ENCODE data around the gene ZNF17. TPM values are rescaled to one million over a fixed set of nuclear protein-coding genes. Genes with fewer than 3 reads are reported as not detected.

Gene ZNF17
- total RNA-seq, 1 experiment from 2014 or later = 10.5 TPM

GRCh38 chr19:57441979-57442752 lies 31.2 kb downstream of the ZNF17 start:
- H3K79me2 ChIP-seq (ENCODE audit: low read depth) = peaks cover 45% of the 10 kb centered on the region
- H3K27me3 ChIP-seq (ENCODE audit: insufficient read depth, low read depth) = no peaks in the 10 kb centered on the region
- no peak for DNase-seq
- H2AFZ ChIP-seq = no peak overlapping the region
- BruUV-seq (replicated peaks) = no TSS peak
- POLR2A ChIA-PET (ENCODE audit: unreplicated experiment) = no interaction called here
- no peaks in the 10 kb centered on the region for H3K4me1 ChIP-seq (replicated peaks; ENCODE audit: insufficient read depth)
- H3F3A ChIP-seq (ENCODE audit: insufficient read depth, low read depth) = peaks cover 3% of the 10 kb centered on the region; the same call in 1 of the 2 replicates
- H3K4me2 ChIP-seq = no peak overlapping the region
- TF ChIP-seq EZH2 (IDR thresholded peaks at IDR 0.05; ENCODE audit: low read depth) = no peak
- TF ChIP-seq, protein P1, sequence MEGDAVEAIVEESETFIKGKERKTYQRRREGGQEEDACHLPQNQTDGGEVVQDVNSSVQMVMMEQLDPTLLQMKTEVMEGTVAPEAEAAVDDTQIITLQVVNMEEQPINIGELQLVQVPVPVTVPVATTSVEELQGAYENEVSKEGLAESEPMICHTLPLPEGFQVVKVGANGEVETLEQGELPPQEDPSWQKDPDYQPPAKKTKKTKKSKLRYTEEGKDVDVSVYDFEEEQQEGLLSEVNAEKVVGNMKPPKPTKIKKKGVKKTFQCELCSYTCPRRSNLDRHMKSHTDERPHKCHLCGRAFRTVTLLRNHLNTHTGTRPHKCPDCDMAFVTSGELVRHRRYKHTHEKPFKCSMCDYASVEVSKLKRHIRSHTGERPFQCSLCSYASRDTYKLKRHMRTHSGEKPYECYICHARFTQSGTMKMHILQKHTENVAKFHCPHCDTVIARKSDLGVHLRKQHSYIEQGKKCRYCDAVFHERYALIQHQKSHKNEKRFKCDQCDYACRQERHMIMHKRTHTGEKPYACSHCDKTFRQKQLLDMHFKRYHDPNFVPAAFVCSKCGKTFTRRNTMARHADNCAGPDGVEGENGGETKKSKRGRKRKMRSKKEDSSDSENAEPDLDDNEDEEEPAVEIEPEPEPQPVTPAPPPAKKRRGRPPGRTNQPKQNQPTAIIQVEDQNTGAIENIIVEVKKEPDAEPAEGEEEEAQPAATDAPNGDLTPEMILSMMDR (conservative IDR thresholded peaks at IDR 0.05) = no peak
- no peak overlapping the region for H3K4me3 ChIP-seq
- intact Hi-C loops (cut with micrococcal nuclease; ENCODE audit: unreplicated experiment) = no loop called here
- H3K9me2 ChIP-seq (ENCODE audit: insufficient read depth) = no peaks in the 10 kb centered on the region
- H3K36me3 ChIP-seq (ENCODE audit: low read depth) = peaks cover 46% of the 10 kb centered on the region
- no peak overlapping the region for H3K27ac ChIP-seq
- H4K20me1 ChIP-seq (ENCODE audit: insufficient read depth) = no peaks in the 10 kb centered on the region
- CTCF ChIA-PET = no interaction called here
- peaks cover 29% of the 10 kb centered on the region for H3K9me3 ChIP-seq (ENCODE audit: insufficient read depth, low read depth)

GRCh38 chr19:57443121-57443696 lies 32.2 kb downstream of the ZNF17 start:
- Histone ChIP-seq H3K9me3 (ENCODE audit: insufficient read depth, low read depth) (peaks cover 29% of the 10 kb centered on the region), H3K9me2 (ENCODE audit: insufficient read depth) (no peaks in the 10 kb centered on the region), H3K36me3 (ENCODE audit: low read depth) (peaks cover 41% of the 10 kb centered on the region), H2AFZ (no peak overlapping the region), H3K79me2 (ENCODE audit: low read depth) (peaks cover 34% of the 10 kb centered on the region), H3K27ac (no peak overlapping the region), H3K27me3 (ENCODE audit: insufficient read depth, low read depth) (no peaks in the 10 kb centered on the region), H3K4me2 (no peak overlapping the region), H3K4me3 (no peak overlapping the region), H4K20me1 (ENCODE audit: insufficient read depth) (no peaks in the 10 kb centered on the region), H3F3A (ENCODE audit: insufficient read depth, low read depth) (peaks cover 3% of the 10 kb centered on the region; the same call in 1 of the 2 replicates), H3K4me1 (replicated peaks; ENCODE audit: insufficient read depth) (no peaks in the 10 kb centered on the region)
- no peak for DNase-seq
- TF ChIP-seq, protein P1 (conservative IDR thresholded peaks at IDR 0.05) = no peak
- no peak for TF ChIP-seq EZH2 (IDR thresholded peaks at IDR 0.05; ENCODE audit: low read depth)
- ChIA-PET POLR2A (ENCODE audit: unreplicated experiment) (no interaction called here), CTCF (no interaction called here)
- no TSS peak for BruUV-seq (replicated peaks)
- intact Hi-C loops (cut with micrococcal nuclease; ENCODE audit: unreplicated experiment) = no loop called here

GRCh38 chr19:57452307-57452706 lies 41.3 kb downstream of the ZNF17 start:
- intact Hi-C loops (cut with micrococcal nuclease; ENCODE audit: unreplicated experiment) = no loop called here
- Histone ChIP-seq H3K36me3 (ENCODE audit: low read depth) (no peaks in the 10 kb centered on the region), H3K79me2 (ENCODE audit: low read depth) (no peaks in the 10 kb centered on the region), H3K27me3 (ENCODE audit: insufficient read depth, low read depth) (no peaks in the 10 kb centered on the region), H3K4me1 (replicated peaks; ENCODE audit: insufficient read depth) (no peaks in the 10 kb centered on the region), H3K27ac (no peak overlapping the region), H3K9me3 (ENCODE audit: insufficient read depth, low read depth) (peaks cover 8% of the 10 kb centered on the region), H3K9me2 (ENCODE audit: insufficient read depth) (no peaks in the 10 kb centered on the region), H3K4me3 (no peak overlapping the region), H3K4me2 (no peak overlapping the region), H2AFZ (no peak overlapping the region), H3F3A (ENCODE audit: insufficient read depth, low read depth) (no peaks in the 10 kb centered on the region), H4K20me1 (ENCODE audit: insufficient read depth) (no peaks in the 10 kb centered on the region)
- no peak for DNase-seq
- no TSS peak for BruUV-seq (replicated peaks)
- CTCF ChIA-PET = no interaction called here
- TF ChIP-seq, protein P1 (conservative IDR thresholded peaks at IDR 0.05) = no peak
- TF ChIP-seq EZH2 (IDR thresholded peaks at IDR 0.05; ENCODE audit: low read depth) = no peak
- POLR2A ChIA-PET (ENCODE audit: unreplicated experiment) = no interaction called here
